Kidney (tissue), 14 donors: ENCODE results near the gene FZR1. TPM values are rescaled to one million over a fixed set of nuclear protein-coding genes. Genes with fewer than 3 reads are reported as not detected.
A peak's percentile ranks its signal among the peaks of the same experiment; 100 is the strongest.

Experiments used
- DNase-seq, 5 donors: peaks; one replicate each; pipeline ENCODE4 v3.0.0-alpha.2; 2013 to 2020
- FAIRE-seq: peaks from 2 replicates; lab custom pipeline; 2012; peaks lifted over from hg19 to GRCh38; lab: Jason Lieb, UNC
- H3K27ac ChIP-seq, 2 donors: one replicate each; pipeline ENCODE4 v1.7.0; 2013; ENCODE audit warnings: low read depth in 2 of 2, low read length in 2 of 2, inconsistent platforms in 1 of 2
- H3K27me3 ChIP-seq: one replicate; pipeline ENCODE4 v1.7.1; 2013; ENCODE audit warnings: low read length, inconsistent platforms; ENCODE audit not compliant: control insufficient read depth, insufficient read depth
- H3K36me3 ChIP-seq, 3 donors: one replicate each; pipeline versions ENCODE4 v1.7.0 to v1.7.1; 2013; ENCODE audit warnings: low read length in 3 of 3, control low read depth in 1 of 3, inconsistent platforms in 1 of 3; ENCODE audit not compliant: insufficient read depth in 3 of 3, control insufficient read depth in 2 of 3
- H3K4me1 ChIP-seq, 3 donors: one replicate each; pipeline versions ENCODE4 v1.7.0 to v1.7.1; 2013; ENCODE audit warnings: low read length in 3 of 3, inconsistent platforms in 1 of 3, low read depth in 1 of 3; ENCODE audit not compliant: control insufficient read depth in 2 of 3, insufficient read depth in 2 of 3
- H3K4me3 ChIP-seq, 3 donors: one replicate each; pipeline versions ENCODE4 v1.7.0 to v1.8.1; 2013; ENCODE audit warnings: low read length in 3 of 3, control low read depth in 1 of 3, inconsistent platforms in 1 of 3
- H3K9ac ChIP-seq, 3 donors: one replicate each; pipeline versions ENCODE4 v1.7.0 to v1.7.1; 2013; ENCODE audit warnings: low read length in 3 of 3, control low read depth in 1 of 3, inconsistent platforms in 1 of 3
- H3K9me3 ChIP-seq, 3 donors: one replicate each; pipeline versions ENCODE4 v1.7.0 to v1.7.1; 2013; ENCODE audit warnings: low read length in 3 of 3, control low read depth in 1 of 3, inconsistent platforms in 1 of 3; ENCODE audit not compliant: control insufficient read depth in 2 of 3, insufficient read depth in 1 of 3
- intact Hi-C: fragments of 100-400 bp; cut with DNase I; formaldehyde crosslinking; loops from one replicate; pipeline ENCODE4 v1.11.1; 2022
- polyA plus RNA-seq: library from polyadenylated mRNA; stranded (reverse); fragments of 350-450 nt; fragmentation: Illumina TruSeq; extraction: RNeasy Lipid Tissue Mini Kit (QIAGEN cat#74804); gene quantifications from one replicate; pipeline ENCODE4 v1.2.3, GENCODE V29; 2014; ENCODE audit warnings: low read depth, low replicate concordance; ENCODE audit not compliant: insufficient read depth
- total RNA-seq: library from RNA; stranded (reverse); fragmentation: NEBNext Ultra II Directional; extraction: Animal tissue kit (Norgen Biotek cat#: 25700); gene quantifications from one replicate; pipeline ENCODE4 v1.2.1, GENCODE V29; 2021
- TF ChIP-seq, protein P1 (sequence below): IDR thresholded peaks from 3 replicates; pipeline ENCODE4 v1.5.1; 2012; ENCODE audit warnings: mild to moderate bottlenecking, moderate library complexity, borderline replicate concordance; ENCODE audit not compliant: insufficient read depth; ENCODE audit errors: extremely low read depth
- donor health status: control.
- donor health status: control.
- donor health status: control.
- donor health status: control.
- donor health status: control.
- donor health status: DM: yes; HTN: yes; CAD: no.
- donor health status: Normal renal cell carcinoma (clear cell type).

FZR1 gene
- total and polyA plus RNA-seq, 2 donors from 2014 or later = 28.4 to 48.0 TPM

DNA sequence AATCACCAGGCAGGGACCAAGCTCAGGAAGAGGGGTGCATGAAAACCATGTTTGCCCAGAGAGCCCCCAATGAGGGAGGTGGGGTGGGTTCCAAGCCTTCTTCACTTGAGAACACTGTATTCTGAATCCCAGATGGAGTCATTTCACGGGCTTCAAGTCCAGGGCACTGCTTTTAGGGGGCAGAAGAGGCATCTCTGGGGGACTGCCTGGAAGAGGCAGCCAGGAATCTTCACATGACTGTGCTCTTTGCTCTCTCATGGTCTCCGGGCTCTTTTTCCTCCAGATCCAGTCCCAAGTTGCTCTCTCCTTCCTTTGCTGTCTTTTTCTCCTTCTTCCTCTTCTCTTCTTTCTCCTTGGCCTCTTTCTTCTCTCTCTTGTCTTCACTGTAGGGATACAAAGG, 31.5 kb upstream of the FZR1 start:
- H3K4me1 ChIP-seq = peaks cover 0 to 17% (median 9%) of the 10 kb centered on the region in 3 donors
- TF ChIP-seq, protein P1, sequence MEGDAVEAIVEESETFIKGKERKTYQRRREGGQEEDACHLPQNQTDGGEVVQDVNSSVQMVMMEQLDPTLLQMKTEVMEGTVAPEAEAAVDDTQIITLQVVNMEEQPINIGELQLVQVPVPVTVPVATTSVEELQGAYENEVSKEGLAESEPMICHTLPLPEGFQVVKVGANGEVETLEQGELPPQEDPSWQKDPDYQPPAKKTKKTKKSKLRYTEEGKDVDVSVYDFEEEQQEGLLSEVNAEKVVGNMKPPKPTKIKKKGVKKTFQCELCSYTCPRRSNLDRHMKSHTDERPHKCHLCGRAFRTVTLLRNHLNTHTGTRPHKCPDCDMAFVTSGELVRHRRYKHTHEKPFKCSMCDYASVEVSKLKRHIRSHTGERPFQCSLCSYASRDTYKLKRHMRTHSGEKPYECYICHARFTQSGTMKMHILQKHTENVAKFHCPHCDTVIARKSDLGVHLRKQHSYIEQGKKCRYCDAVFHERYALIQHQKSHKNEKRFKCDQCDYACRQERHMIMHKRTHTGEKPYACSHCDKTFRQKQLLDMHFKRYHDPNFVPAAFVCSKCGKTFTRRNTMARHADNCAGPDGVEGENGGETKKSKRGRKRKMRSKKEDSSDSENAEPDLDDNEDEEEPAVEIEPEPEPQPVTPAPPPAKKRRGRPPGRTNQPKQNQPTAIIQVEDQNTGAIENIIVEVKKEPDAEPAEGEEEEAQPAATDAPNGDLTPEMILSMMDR = no peak
- H3K36me3 ChIP-seq = peaks cover 0 to 10% (median 9%) of the 10 kb centered on the region in 3 donors
- no peak overlapping the region for H3K9ac ChIP-seq
- FAIRE-seq (no peak), DNase-seq (no peak)
- no peak overlapping the region for H3K4me3 ChIP-seq
- H3K27me3 ChIP-seq = no peaks in the 10 kb centered on the region
- H3K27ac ChIP-seq = peak overlapping the region; percentile 1 to 48
- intact Hi-C loops = loop anchor here (10.0 kb wide), 1 partner anchor 150 kb away; no protein-coding TSS in a partner anchor
- no peaks in the 10 kb centered on the region for H3K9me3 ChIP-seq

DNA sequence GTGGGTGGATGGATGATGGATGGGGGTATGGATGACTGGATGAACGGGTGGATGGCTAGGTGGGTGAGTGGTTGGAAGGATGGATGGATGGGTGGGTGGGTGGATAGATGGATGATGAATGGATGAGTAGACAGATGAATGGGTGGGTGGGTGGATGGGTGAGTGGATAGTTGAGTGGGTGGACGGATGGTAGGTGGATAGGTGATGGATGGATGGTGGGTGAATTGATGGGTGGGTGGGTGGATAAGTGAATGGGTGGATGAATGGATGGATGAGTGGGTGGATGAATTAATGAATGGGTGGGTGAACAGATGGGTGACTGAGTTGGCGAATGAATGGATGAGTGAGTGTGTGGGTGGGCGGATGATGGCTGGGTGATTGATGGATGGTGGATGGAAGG, 30.7 kb upstream of the FZR1 start:
- no peak for DNase-seq
- peaks cover 0 to 10% (median 9%) of the 10 kb centered on the region in 3 donors for H3K36me3 ChIP-seq
- no peak overlapping the region for H3K9ac ChIP-seq
- TF ChIP-seq, protein P1 = no peak
- H3K4me3 ChIP-seq = no peak overlapping the region
- no peak overlapping the region for H3K27ac ChIP-seq
- H3K9me3 ChIP-seq = no peaks in the 10 kb centered on the region
- intact Hi-C loops = loop anchor here (10.0 kb wide), 1 partner anchor 151 kb away; no protein-coding TSS in a partner anchor
- H3K27me3 ChIP-seq = no peaks in the 10 kb centered on the region
- peaks cover 0 to 17% (median 9%) of the 10 kb centered on the region in 3 donors for H3K4me1 ChIP-seq
- no peak for FAIRE-seq

DNA sequence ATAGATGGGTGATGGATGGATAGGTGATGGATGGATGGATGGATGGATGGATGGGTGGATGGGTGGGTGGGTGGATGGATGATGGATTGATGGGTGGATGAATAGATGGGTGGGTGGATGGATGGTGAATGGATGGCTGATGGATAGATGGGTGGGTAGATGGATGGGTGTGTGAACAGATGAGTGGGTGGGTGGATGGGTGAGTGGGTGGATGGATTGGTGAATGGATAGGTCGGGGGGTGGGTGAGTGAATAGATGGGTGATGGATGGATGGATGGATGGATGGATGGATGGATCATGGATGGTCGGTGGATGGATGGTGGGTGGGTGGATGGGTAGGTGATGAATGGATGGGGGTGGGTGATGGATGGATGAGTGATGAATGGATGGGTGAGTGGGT, 29.3 kb upstream of the FZR1 start:
- Histone ChIP-seq H3K9me3 (no peaks in the 10 kb centered on the region), H3K4me3 (no peak overlapping the region), H3K27ac (no peak overlapping the region), H3K36me3 (peaks cover 0 to 10% (median 9%) of the 10 kb centered on the region in 3 donors), H3K9ac (no peak overlapping the region), H3K27me3 (no peaks in the 10 kb centered on the region), H3K4me1 (peaks cover 0 to 25% (median 9%) of the 10 kb centered on the region in 3 donors)
- TF ChIP-seq, protein P1 = no peak
- FAIRE-seq (no peak), DNase-seq (no peak)
- intact Hi-C loops = loop anchor here (10.0 kb wide), 1 partner anchor 152 kb away; no protein-coding TSS in a partner anchor
